WERI-Rb-1 (cell line): ENCODE data around the gene TRIM5.

Experiments
- DNase-seq: peaks from one replicate; pipeline ENCODE4 v3.0.0-alpha.2; 2020
- H3K27ac ChIP-seq: fragments of 250-450 bp; sonication (Bioruptor Pico); 2 replicates; pipeline ENCODE4 v1.5.1; 2020; ENCODE audit warnings: mild to moderate bottlenecking, moderate library complexity
- H3K27me3 ChIP-seq: fragments of 250-450 bp; sonication (Bioruptor Pico); 2 replicates; pipeline ENCODE4 v1.5.1; 2021; ENCODE audit warnings: mild to moderate bottlenecking, low read depth, moderate library complexity; ENCODE audit not compliant: insufficient read depth, severe bottlenecking
- H3K36me3 ChIP-seq: fragments of 250-450 bp; sonication (Bioruptor Pico); 2 replicates; pipeline ENCODE4 v1.5.1; 2020; ENCODE audit warnings: mild to moderate bottlenecking, moderate library complexity
- H3K4me3 ChIP-seq: 2 replicates; pipeline ENCODE4 v1.5.1; 2011; ENCODE audit warnings: low read depth, mild to moderate bottlenecking, control low read depth, low read length
- H3K9me3 ChIP-seq: fragments of 250-450 bp; sonication (Bioruptor Pico); 2 replicates; pipeline ENCODE4 v1.5.1; 2021; ENCODE audit warnings: mild to moderate bottlenecking, moderate library complexity; ENCODE audit not compliant: severe bottlenecking
- CTCF ChIP-seq: IDR thresholded peaks from 2 replicates; pipeline ENCODE4 v1.5.1; 2011; ENCODE audit warnings: low read depth, mild to moderate bottlenecking, control low read depth, inconsistent platforms, low read length

Gene TRIM5

GRCh38 chr11:5622802-5623201 is 62.1 kb downstream of the TRIM5 start:
- no peaks in the 10 kb centered on the region for H3K36me3 ChIP-seq
- DNase-seq: no peak
- TF ChIP-seq CTCF: no peak
- no peaks in the 10 kb centered on the region for H3K9me3 ChIP-seq
- H3K4me3 ChIP-seq: no peak overlapping the region
- H3K27ac ChIP-seq: no peak overlapping the region
- peaks cover 79% of the 10 kb centered on the region for H3K27me3 ChIP-seq

- no peaks in the 10 kb centered on the region for H3K9me3 ChIP-seq
- no peak for DNase-seq
- no peaks in the 10 kb centered on the region for H3K36me3 ChIP-seq
- H3K4me3 ChIP-seq: no peak overlapping the region
- H3K27ac ChIP-seq: no peak overlapping the region
- H3K27me3 ChIP-seq: peaks cover 77% of the 10 kb centered on the region
- TF ChIP-seq CTCF: no peak
Observed at GRCh38 chr11:5621580-5621979, 63.3 kb downstream of the TRIM5 start.

- no peak overlapping the region for H3K27ac ChIP-seq
- no peak for DNase-seq
Observed at GRCh38 chr11:5620651-5621521, 64.0 kb downstream of the TRIM5 start.

GRCh38 chr11:5618807-5619206 is 66.1 kb downstream of the TRIM5 start:
- H3K36me3 ChIP-seq: no peaks in the 10 kb centered on the region
- no peak for TF ChIP-seq CTCF
- no peak overlapping the region for H3K4me3 ChIP-seq
- H3K27ac ChIP-seq: no peak overlapping the region
- DNase-seq: no peak
- H3K9me3 ChIP-seq: no peaks in the 10 kb centered on the region
- peaks cover 64% of the 10 kb centered on the region for H3K27me3 ChIP-seq

More at GRCh38 chr11:5620651-5621521, 64.0 kb downstream of the TRIM5 start:
- H3K36me3 ChIP-seq: no peaks in the 10 kb centered on the region
- H3K9me3 ChIP-seq: no peaks in the 10 kb centered on the region
- no peak overlapping the region for H3K4me3 ChIP-seq
- peaks cover 70% of the 10 kb centered on the region for H3K27me3 ChIP-seq
- TF ChIP-seq CTCF: no peak
